ENCODE results near the gene WDR46.

Gene WDR46

DNA sequence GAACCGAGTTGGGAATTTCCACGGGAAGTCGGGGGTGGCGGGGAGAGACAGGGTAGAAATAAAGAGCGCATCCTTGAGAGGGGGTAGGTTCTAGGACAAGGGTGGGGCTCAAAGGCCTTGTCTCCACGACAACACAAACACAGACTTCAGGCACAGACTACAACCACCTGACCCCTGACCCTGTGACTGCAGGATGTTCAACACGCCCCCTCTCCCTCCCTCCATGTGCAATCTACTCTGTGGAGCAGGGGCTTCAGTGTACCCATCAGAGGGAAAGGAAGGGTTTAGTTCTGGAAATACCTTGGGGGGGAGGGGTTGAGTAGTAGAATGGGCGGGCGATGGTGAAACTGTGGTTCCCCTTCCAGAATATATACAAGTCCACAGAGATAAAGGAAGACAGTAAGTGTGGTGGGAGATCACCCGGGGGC, 25.5 kb upstream of the WDR46 start:
- H3K36me3 ChIP-seq (ENCODE audit: control insufficient read depth, insufficient read depth, low read length), result peaks cover 11% of the 10 kb centered on the region
- peak; percentile 75 to 80 (median 78) for DNase-seq
- peaks cover 40% of the 10 kb centered on the region for H3K4me1 ChIP-seq (ENCODE audit: control insufficient read depth, insufficient read depth, low read length, poor library complexity, severe bottlenecking)
- peak overlapping the region; percentile 100 for H3K27ac ChIP-seq (ENCODE audit: insufficient read depth, low read length, poor library complexity, severe bottlenecking)
- H3K9me3 ChIP-seq (ENCODE audit: control insufficient read depth, low read length), result no peaks in the 10 kb centered on the region
- H3K4me3 ChIP-seq (ENCODE audit: insufficient read depth, low read depth, low read length, poor library complexity, severe bottlenecking), result peak overlapping the region; percentile 92
- no peaks in the 10 kb centered on the region for H3K27me3 ChIP-seq (replicated peaks; ENCODE audit: control insufficient read depth, insufficient read depth, low read length, poor library complexity, severe bottlenecking)

DNA sequence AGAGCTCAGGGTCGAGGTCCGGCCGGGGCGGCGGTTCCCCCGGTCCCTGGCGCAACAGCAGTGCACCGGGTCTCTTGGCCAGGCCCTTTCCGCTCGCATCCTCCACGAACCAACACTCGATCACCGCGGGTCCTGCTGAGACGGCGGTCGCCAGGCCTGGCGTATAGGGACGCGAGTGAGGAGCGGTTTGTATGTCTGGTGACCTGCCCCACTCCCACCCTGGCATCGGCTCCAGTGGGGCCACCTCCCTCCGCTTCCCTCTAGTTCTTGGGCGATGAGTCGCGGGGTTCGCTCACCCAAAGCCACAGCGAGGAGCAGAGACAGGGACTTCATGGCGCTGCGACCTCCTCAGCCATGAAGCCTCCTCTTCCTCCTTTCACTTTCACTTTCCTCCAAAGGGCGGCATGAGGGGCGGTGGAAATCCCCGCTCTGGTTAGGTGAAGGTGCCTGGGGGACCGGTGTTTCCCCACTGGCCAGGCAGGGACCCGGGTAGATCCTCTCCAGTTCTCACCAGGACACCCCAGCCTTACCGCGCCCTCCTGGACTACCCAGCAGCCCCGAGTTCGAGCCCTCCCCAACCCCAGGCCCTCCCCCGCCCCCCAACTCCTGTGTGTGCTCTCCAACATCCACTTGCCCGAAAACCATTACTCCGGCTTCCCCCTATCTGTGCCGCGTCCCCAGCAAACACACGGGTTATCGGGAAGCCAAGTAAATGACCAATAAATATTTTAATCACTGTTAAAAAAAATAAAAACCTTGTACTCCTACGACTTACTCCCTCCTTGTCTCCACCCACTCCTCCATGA, 24.9 kb upstream of the WDR46 start, which contains the start of gene TAPBP:
TAPBP (minus strand) TSS at position 370 of the 806 bp plus-strand sequence; CDS start at position 333, 37 bp downstream.
- Histone ChIP-seq H3K4me3 (ENCODE audit: insufficient read depth, low read depth, low read length, poor library complexity, severe bottlenecking) (peak within 1 kb of the TSS; percentile 92), H3K27me3 (replicated peaks; ENCODE audit: control insufficient read depth, insufficient read depth, low read length, poor library complexity, severe bottlenecking) (no peaks in the 10 kb centered on the region), H3K36me3 (ENCODE audit: control insufficient read depth, insufficient read depth, low read length) (peaks cover 5% of the 10 kb centered on the region), H3K27ac (ENCODE audit: insufficient read depth, low read length, poor library complexity, severe bottlenecking) (peak within 1 kb of the TSS; percentile 100), H3K9me3 (ENCODE audit: control insufficient read depth, low read length) (no peaks in the 10 kb centered on the region), H3K4me1 (ENCODE audit: control insufficient read depth, insufficient read depth, low read length, poor library complexity, severe bottlenecking) (peaks cover 34% of the 10 kb centered on the region)
- peak; percentile 84 to 86 (median 86) for DNase-seq

DNA sequence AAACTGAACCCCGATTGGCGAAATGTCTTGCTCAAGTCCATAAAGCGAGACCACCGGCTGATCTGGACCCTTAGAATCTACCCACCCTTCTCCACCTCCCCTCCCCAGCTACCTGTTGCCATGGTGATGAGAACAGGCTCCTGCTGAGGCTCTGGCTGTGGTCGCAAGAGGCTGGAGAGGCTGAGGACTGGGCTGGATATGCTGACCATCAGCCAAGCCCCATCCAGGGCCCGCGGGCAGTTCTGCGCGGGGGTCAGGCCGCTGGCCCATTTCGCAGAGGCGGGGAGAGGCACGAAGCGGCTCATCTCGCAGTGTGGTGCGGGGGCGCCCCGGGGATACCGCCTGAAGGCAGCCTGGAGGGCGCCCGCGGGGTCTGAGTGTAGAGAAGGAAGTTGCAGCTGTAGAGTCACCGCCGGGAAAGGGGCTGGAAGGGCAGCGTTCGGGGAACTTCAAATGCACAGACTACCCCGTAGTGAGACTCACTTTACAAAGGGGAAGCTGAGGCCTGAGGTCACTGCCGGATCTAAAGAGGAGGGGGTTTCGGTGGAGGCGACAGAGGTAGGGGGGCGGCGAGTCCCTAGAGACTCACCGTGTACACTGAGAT, 24.2 kb upstream of the WDR46 start:
- Histone ChIP-seq H3K4me3 (ENCODE audit: insufficient read depth, low read depth, low read length, poor library complexity, severe bottlenecking) (peak overlapping the region; percentile 92), H3K4me1 (ENCODE audit: control insufficient read depth, insufficient read depth, low read length, poor library complexity, severe bottlenecking) (peaks cover 27% of the 10 kb centered on the region), H3K27me3 (replicated peaks; ENCODE audit: control insufficient read depth, insufficient read depth, low read length, poor library complexity, severe bottlenecking) (no peaks in the 10 kb centered on the region), H3K27ac (ENCODE audit: insufficient read depth, low read length, poor library complexity, severe bottlenecking) (peak overlapping the region; percentile 100), H3K9me3 (ENCODE audit: control insufficient read depth, low read length) (no peaks in the 10 kb centered on the region), H3K36me3 (ENCODE audit: control insufficient read depth, insufficient read depth, low read length) (peaks cover 5% of the 10 kb centered on the region)
- no peak for DNase-seq

DNA sequence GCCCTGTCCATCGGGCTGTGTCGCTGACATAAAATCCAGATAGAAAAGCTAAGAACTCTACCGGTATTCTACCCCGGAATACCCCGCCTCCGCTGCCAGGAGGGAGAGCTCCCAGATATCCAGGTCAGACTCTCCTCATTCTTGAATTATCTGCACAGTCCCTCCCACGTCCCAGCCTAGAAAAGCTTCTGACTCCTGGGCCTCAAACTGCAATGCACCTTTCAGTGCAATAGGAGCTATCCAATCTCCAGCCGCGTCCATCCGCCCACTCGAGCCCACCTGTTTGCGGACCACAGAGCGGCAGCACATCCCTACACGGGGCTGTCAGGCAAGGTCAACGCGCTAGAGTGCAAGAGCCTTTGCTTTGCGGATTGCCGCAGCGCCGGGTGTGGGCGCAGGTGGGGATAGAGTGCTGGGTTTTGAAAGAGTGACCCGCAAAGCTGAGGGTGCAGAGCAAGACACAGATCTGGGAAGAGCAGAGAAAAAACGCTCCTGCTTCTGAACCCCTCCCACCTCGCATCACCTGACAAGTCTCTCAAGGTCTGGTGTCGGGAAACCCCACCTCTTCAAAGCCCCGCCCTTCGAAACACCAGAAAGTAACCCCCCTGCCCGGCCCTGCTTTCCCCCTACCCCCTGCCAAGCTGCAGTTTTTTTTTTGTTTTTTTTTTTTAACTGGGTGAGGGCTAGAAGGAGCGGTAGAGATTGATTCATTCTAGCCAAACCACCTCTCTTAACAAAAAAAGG, 23.5 kb upstream of the WDR46 start:
- Histone ChIP-seq H3K27me3 (replicated peaks; ENCODE audit: control insufficient read depth, insufficient read depth, low read length, poor library complexity, severe bottlenecking) (no peaks in the 10 kb centered on the region), H3K27ac (ENCODE audit: insufficient read depth, low read length, poor library complexity, severe bottlenecking) (peak overlapping the region; percentile 100), H3K4me1 (ENCODE audit: control insufficient read depth, insufficient read depth, low read length, poor library complexity, severe bottlenecking) (peaks cover 25% of the 10 kb centered on the region), H3K4me3 (ENCODE audit: insufficient read depth, low read depth, low read length, poor library complexity, severe bottlenecking) (peak overlapping the region; percentile 92), H3K36me3 (ENCODE audit: control insufficient read depth, insufficient read depth, low read length) (peaks cover 12% of the 10 kb centered on the region), H3K9me3 (ENCODE audit: control insufficient read depth, low read length) (no peaks in the 10 kb centered on the region)
- DNase-seq, result peak; percentile 83 to 85 (median 83)

DNA sequence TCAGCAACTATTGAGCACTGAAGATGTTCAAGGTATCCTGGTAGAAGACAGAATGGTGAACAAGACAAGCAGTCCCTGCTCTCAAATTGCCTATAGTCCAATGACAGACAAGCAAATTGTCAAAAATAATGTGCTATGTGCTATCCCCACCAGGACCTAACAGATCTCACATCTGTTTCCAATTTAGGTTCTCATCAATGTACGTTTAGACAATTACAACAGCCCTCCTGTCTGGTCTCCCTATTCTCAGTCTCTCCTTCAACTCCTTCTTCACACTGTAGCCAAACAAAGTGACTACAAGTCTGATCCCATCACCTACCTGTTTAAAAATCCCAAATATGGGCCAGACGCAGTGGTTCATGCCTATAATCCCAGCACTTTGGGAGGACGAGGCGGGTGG, 17.3 kb upstream of the WDR46 start:
- Histone ChIP-seq H3K36me3 (ENCODE audit: control insufficient read depth, insufficient read depth, low read length) (peaks cover 49% of the 10 kb centered on the region), H3K9me3 (ENCODE audit: control insufficient read depth, low read length) (no peaks in the 10 kb centered on the region), H3K4me1 (ENCODE audit: control insufficient read depth, insufficient read depth, low read length, poor library complexity, severe bottlenecking) (no peaks in the 10 kb centered on the region), H3K27ac (ENCODE audit: insufficient read depth, low read length, poor library complexity, severe bottlenecking) (no peak overlapping the region), H3K4me3 (ENCODE audit: insufficient read depth, low read depth, low read length, poor library complexity, severe bottlenecking) (no peak overlapping the region), H3K27me3 (replicated peaks; ENCODE audit: control insufficient read depth, insufficient read depth, low read length, poor library complexity, severe bottlenecking) (no peaks in the 10 kb centered on the region)
- no peak for DNase-seq

DNA sequence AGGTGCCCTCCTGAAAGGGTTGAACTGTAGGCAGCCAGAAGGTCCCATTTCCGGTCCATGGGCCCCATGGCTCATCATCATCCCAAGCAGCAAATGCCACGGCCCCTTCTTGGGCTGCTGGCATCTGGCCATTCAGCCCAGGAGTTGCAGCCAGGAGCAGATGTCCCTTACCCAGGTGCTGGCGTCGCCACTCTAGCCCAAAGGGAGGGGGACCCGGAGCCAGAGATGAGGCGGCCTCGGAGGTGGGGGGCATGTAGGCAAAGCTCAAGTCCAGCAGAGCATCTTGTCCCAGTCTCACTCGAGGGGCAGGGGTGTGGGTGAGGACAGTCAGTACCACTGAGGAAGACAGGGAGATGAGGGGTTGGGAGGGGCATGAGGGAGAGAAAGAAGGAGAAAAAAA, 16.0 kb upstream of the WDR46 start:
- Histone ChIP-seq H3K4me3 (ENCODE audit: insufficient read depth, low read depth, low read length, poor library complexity, severe bottlenecking) (no peak overlapping the region), H3K9me3 (ENCODE audit: control insufficient read depth, low read length) (no peaks in the 10 kb centered on the region), H3K36me3 (ENCODE audit: control insufficient read depth, insufficient read depth, low read length) (peaks cover 49% of the 10 kb centered on the region), H3K27me3 (replicated peaks; ENCODE audit: control insufficient read depth, insufficient read depth, low read length, poor library complexity, severe bottlenecking) (no peaks in the 10 kb centered on the region), H3K27ac (ENCODE audit: insufficient read depth, low read length, poor library complexity, severe bottlenecking) (no peak overlapping the region), H3K4me1 (ENCODE audit: control insufficient read depth, insufficient read depth, low read length, poor library complexity, severe bottlenecking) (peaks cover 2% of the 10 kb centered on the region)
- no peak for DNase-seq

DNA sequence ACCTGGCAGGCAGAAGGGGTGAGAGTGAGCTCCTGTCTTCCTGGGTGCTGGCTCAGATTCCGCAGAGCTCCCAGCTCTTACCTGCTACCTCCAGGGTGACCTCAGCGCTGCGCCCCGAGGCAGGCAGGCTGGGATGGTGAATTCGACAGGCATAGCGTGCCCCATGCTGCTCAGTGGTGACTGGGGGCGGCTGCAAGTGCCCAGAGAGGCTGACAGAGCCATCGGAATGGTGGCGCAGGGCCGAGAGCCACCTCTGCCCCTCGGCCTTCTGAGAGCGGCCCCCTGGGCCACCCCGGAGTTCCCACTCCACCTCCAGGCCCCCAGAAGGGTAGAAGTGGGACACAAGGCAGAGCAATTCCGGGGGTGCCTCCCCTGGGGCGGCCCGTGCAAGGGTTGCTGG, 15.2 kb upstream of the WDR46 start:
- Histone ChIP-seq H3K27ac (ENCODE audit: insufficient read depth, low read length, poor library complexity, severe bottlenecking) (no peak overlapping the region), H3K36me3 (ENCODE audit: control insufficient read depth, insufficient read depth, low read length) (peaks cover 49% of the 10 kb centered on the region), H3K4me1 (ENCODE audit: control insufficient read depth, insufficient read depth, low read length, poor library complexity, severe bottlenecking) (peaks cover 8% of the 10 kb centered on the region), H3K9me3 (ENCODE audit: control insufficient read depth, low read length) (no peaks in the 10 kb centered on the region), H3K27me3 (replicated peaks; ENCODE audit: control insufficient read depth, insufficient read depth, low read length, poor library complexity, severe bottlenecking) (no peaks in the 10 kb centered on the region), H3K4me3 (ENCODE audit: insufficient read depth, low read depth, low read length, poor library complexity, severe bottlenecking) (no peak overlapping the region)
- DNase-seq, result no peak

DNA sequence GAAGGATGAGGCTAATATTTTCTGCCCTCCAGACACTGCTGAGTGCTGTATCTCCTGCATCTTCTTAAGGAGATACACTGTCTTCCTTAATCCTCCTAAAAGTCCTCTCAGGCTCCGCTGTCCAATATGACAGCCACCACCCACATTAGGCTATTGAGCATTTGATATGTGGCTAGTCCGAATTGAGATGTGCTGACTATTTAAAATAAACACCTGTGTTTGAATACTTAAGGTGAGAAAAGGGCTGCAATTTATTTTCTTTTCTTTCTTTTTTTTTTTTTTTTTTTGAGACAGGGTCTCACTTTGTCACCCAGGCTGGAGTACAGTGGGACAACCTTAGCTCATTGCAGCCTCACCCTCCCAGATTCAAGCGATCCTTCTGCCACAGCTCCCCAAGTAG, 12.8 kb upstream of the WDR46 start:
- Histone ChIP-seq H3K27me3 (replicated peaks; ENCODE audit: control insufficient read depth, insufficient read depth, low read length, poor library complexity, severe bottlenecking) (no peaks in the 10 kb centered on the region), H3K36me3 (ENCODE audit: control insufficient read depth, insufficient read depth, low read length) (peaks cover 36% of the 10 kb centered on the region), H3K4me1 (ENCODE audit: control insufficient read depth, insufficient read depth, low read length, poor library complexity, severe bottlenecking) (peaks cover 14% of the 10 kb centered on the region), H3K27ac (ENCODE audit: insufficient read depth, low read length, poor library complexity, severe bottlenecking) (no peak overlapping the region), H3K4me3 (ENCODE audit: insufficient read depth, low read depth, low read length, poor library complexity, severe bottlenecking) (no peak overlapping the region), H3K9me3 (ENCODE audit: control insufficient read depth, low read length) (no peaks in the 10 kb centered on the region)
- DNase-seq, result no peak

DNA sequence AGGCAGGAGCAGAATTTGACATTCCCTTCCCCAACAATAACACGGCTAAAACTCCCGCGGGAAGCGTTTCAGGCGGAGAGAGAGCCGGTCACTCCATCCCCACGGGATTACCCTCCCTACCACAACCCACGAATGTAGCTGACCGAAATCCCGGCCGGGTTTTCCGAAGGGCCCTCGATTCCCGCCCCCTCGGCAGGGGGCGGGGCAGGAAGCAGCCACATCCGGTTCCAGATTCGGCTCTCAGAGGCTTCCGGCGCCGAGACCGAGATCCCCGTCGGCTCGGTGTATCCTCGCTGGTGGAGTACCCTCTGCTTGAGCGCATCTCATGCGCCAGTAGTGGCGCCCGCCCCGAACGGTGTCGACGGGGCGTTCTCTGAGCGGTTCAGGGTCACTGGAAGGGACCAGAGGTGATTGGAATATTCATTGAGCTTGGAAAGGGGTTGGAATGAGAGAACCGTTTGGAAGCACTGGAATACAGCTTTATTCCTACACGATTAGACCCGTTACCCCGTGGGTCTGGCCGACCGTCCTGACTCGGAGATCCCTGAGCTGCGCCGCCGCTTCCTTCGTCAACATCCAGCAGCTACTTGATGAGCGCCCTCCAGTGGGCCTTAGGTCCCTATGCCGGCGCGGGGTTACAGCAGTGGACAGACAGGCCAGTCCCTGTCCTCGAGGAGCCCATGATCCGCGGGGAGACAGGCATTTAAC, 10.4 kb upstream of the WDR46 start:
- Histone ChIP-seq H3K4me3 (ENCODE audit: insufficient read depth, low read depth, low read length, poor library complexity, severe bottlenecking) (peak overlapping the region; percentile 98), H3K36me3 (ENCODE audit: control insufficient read depth, insufficient read depth, low read length) (peaks cover 19% of the 10 kb centered on the region), H3K9me3 (ENCODE audit: control insufficient read depth, low read length) (no peaks in the 10 kb centered on the region), H3K27ac (ENCODE audit: insufficient read depth, low read length, poor library complexity, severe bottlenecking) (peak overlapping the region; percentile 95), H3K27me3 (replicated peaks; ENCODE audit: control insufficient read depth, insufficient read depth, low read length, poor library complexity, severe bottlenecking) (no peaks in the 10 kb centered on the region), H3K4me1 (ENCODE audit: control insufficient read depth, insufficient read depth, low read length, poor library complexity, severe bottlenecking) (peaks cover 14% of the 10 kb centered on the region)
- DNase-seq, result peak; percentile 90 to 92 (median 90)
